GM12872 (cell line): ENCODE data around the gene CCDC3.

Experiments used
- TF ChIP-seq, protein P1 (sequence below): IDR thresholded peaks from 3 replicates; pipeline ENCODE4 v1.5.1; 2011; ENCODE audit warnings: low read depth, mild to moderate bottlenecking, low read length, moderate library complexity; ENCODE audit not compliant: insufficient read depth

Gene CCDC3

GRCh38 chr10:13018171-13018570 lies 16.7 kb upstream of the CCDC3 start:
- TF ChIP-seq, protein P1, sequence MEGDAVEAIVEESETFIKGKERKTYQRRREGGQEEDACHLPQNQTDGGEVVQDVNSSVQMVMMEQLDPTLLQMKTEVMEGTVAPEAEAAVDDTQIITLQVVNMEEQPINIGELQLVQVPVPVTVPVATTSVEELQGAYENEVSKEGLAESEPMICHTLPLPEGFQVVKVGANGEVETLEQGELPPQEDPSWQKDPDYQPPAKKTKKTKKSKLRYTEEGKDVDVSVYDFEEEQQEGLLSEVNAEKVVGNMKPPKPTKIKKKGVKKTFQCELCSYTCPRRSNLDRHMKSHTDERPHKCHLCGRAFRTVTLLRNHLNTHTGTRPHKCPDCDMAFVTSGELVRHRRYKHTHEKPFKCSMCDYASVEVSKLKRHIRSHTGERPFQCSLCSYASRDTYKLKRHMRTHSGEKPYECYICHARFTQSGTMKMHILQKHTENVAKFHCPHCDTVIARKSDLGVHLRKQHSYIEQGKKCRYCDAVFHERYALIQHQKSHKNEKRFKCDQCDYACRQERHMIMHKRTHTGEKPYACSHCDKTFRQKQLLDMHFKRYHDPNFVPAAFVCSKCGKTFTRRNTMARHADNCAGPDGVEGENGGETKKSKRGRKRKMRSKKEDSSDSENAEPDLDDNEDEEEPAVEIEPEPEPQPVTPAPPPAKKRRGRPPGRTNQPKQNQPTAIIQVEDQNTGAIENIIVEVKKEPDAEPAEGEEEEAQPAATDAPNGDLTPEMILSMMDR, result no peak

DNA sequence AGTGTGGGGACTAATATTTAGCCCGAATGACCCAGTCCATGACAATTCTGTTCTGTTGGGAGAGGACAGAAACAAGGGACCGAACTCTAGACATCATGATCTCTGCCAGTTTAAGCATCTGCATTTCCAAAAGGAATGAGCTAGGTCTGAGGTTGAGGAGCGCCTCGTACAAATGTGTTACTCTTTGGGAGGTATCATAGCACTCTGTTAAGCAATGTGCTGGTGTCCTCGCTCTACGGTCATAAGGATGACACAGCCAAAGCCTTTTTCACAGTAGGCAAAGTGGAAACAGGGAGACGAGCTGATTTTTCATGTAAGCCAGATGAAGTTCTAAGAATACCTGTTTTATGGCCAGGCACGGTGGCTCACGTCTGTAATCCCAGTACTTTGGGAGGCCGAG lies 15.4 kb upstream of the CCDC3 start:
- TF ChIP-seq, protein P1, result no peak

- TF ChIP-seq, protein P1, result no peak
Measured at GRCh38 chr10:13016426-13016825, 14.9 kb upstream of the CCDC3 start.

DNA sequence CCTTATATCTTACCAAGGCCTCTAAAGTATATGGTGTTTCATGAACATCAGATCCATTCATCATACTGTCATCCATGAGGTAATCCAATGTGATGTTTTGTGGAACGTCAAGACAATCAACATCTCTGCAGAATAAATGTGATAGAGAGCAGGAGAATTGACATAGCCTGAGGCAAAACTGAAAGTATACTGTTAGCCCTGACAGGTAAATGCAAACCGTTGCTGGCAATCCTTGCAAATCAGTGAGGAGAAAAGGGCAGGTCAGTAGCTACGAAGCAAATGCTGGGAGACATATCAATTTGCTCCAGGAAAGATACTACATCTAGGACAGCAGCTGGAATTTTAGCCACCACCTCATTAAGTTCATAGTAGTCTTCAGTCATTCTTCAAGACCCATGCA lies 4.5 kb upstream of the CCDC3 start:
- TF ChIP-seq, protein P1, result no peak

- TF ChIP-seq, protein P1, result no peak
Measured at GRCh38 chr10:13003759-13004158, 2.2 kb upstream of the CCDC3 start.

- TF ChIP-seq, protein P1, result no peak
Measured at GRCh38 chr10:13003004-13003403, 1.5 kb upstream of the CCDC3 start.

DNA sequence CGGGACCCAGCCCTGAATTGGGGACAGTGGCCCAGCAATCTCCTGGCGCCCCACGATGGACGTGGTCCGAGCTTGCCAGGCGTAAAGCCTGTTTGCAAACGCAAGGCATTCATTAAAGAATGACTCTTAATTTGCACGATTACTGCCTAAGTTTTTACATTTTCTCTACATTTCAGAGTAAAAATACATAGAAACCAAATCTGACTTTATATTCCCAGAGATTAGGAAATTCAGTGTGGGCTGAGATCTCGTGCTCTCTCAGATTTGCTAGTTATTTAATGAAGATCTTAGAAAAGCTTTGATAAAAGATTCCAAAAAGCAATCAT lies 337 bp upstream of the CCDC3 start:
- TF ChIP-seq, protein P1, result no peak

DNA sequence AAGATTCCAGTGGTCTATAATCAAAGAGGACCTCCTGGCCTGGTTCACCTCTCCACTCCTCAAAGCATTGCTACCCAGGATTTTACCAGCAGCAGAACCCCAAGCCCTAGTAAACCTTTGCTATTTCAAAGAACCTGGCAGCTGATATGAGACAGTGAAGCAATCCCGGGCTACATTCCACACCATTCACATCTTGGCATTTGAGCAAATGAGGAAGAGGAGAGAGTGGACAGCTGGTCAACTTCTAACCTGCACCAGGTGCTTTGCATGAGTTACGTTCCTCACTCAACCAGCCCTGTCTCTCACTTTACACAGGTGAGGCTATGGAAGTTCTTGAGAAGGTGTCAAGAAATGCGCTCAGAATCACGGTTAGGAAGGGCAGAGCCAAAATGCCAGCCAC lies 1.1 kb downstream of the CCDC3 start:
- TF ChIP-seq, protein P1, result no peak
